ES-I3 (cell line): ENCODE results near the gene ARMC7.
"Not testable (repeated sequence)": the region's sequence is repeated elsewhere in the genome, so short reads cannot be mapped to it uniquely, and the experiment has no call there.

Experiments used
- H3K36me3 ChIP-seq: 2 replicates; pipeline ENCODE4 v1.6.1; 2013; ENCODE audit warnings: mild to moderate bottlenecking, low read length, control low read depth, moderate library complexity; ENCODE audit not compliant: insufficient read depth
- H3K4me1 ChIP-seq: 2 replicates; pipeline ENCODE4 v1.6.1; 2013; ENCODE audit warnings: mild to moderate bottlenecking, control low read depth, low read length; ENCODE audit not compliant: insufficient read depth
- H3K9ac ChIP-seq: 2 replicates; pipeline ENCODE4 v1.6.1; 2013; ENCODE audit warnings: low read depth, mild to moderate bottlenecking, low read length, moderate library complexity
- H3K9me3 ChIP-seq: 2 replicates; pipeline ENCODE4 v1.6.1; 2013; ENCODE audit warnings: mild to moderate bottlenecking, low read length, moderate library complexity; ENCODE audit not compliant: control insufficient read depth, insufficient read depth

Gene ARMC7

GRCh38 chr17:75154195-75155106 lies 44.7 kb downstream of the ARMC7 start, which contains the start of gene JPT1:
Gene JPT1 (minus strand): TSS chr17:75154512. CDS start chr17:75154397, 115 bp downstream.
- Histone ChIP-seq H3K4me1 (peaks cover 10% of the 10 kb centered on the region), H3K36me3 (no peaks in the 10 kb centered on the region)

GRCh38 chr17:75155191-75155601 lies 45.4 kb downstream of the ARMC7 start:
- no peaks in the 10 kb centered on the region for H3K36me3 ChIP-seq
- H3K9me3 ChIP-seq = no peaks in the 10 kb centered on the region
- peak overlapping the region; percentile 28; the same call in 1 of the 2 replicates for H3K9ac ChIP-seq
- H3K4me1 ChIP-seq = peaks cover 10% of the 10 kb centered on the region

More at GRCh38 chr17:75154195-75155106, 44.7 kb downstream of the ARMC7 start, which contains the start of gene JPT1:
- peak within 1 kb of the TSS; percentile 85 for H3K9ac ChIP-seq
- no peaks in the 10 kb centered on the region for H3K9me3 ChIP-seq

DNA sequence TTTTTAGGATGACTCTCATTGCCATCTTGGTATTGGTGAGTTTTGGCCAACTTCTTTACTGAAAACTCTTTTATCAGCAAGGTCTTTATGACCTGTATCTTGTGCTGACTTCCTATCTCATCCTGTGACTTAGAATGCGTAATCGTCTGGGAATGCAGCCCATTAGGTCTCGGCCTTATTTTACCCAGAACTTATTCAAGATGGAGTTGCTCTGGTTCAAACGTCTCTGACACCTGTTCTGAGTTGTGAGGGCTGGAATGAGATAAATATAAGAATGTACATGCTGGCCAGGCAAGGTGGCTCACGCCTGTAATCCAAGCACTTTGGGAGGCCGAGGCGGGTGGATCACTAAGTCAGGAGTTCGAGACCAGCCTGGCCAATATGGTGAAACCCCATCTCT lies 48.7 kb downstream of the ARMC7 start:
- not testable (repeated sequence) for H3K9me3 ChIP-seq, H3K9ac ChIP-seq

DNA sequence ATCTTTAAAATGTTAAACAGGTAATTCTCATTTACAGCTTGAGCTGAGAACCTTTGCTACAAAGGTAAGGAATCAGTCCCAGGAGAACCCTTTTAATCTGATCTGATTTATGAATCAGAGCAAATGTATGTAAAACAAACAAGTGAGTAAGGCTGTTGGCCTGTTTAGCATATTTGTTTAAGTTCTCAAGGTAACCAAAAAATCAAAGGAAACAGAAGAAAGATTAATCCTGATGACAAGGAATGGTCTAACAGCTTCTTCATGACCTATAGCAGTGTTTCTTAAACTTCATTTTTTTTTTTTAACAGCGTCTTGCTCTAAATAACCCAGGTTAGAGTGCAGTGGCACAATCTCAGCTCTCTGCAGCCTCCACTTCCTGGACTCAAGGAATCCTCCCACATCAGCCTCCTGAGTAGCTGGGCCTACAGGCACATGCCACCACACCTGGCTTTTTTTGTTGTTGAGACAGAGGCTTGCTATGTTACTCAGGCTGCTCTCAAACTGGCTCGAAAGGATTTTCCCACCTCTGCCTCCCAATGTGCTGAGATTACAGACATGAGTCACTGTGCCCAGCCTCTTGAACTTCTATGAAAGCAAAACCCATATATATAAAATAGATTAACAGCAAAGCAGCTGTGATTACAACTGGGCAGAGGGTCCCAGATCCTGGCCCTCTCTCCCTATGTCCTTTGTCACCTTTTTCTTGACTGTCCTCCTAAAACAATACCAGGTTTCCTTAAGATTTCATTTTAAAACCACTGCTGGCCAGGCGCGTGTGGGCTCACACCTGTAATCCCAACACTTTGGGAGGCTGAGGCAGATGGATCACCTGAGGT lies 49.6 kb downstream of the ARMC7 start:
- Histone ChIP-seq H3K36me3 (no peaks in the 10 kb centered on the region), H3K9ac (no peak overlapping the region), H3K9me3 (no peaks in the 10 kb centered on the region), H3K4me1 (peaks cover 7% of the 10 kb centered on the region; the same call in 1 of the 2 replicates)

More for the DNA sequence above, 48.7 kb downstream of the ARMC7 start:
- H3K36me3 ChIP-seq, H3K4me1 ChIP-seq: not testable (repeated sequence)

DNA sequence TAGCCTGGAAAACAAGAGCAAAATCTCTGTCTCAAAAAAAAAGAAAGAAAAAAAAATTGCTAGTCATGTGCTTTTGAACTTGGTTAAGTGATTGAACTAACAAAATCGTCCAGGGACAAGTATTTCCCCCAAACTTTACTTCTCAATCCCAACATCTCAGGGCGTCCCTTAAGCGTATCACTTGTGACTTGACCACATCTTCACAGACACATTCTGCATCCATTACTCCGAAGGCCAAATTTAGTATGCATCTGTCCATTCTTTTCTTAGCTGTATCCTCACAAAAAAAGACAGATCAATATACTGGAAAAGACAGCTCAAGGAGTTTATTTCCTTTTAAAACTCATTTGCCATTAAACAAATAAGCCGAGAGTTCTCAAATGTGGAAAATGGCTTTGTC lies 50.4 kb downstream of the ARMC7 start:
- Histone ChIP-seq H3K9me3 (no peaks in the 10 kb centered on the region), H3K9ac (no peak overlapping the region)

DNA sequence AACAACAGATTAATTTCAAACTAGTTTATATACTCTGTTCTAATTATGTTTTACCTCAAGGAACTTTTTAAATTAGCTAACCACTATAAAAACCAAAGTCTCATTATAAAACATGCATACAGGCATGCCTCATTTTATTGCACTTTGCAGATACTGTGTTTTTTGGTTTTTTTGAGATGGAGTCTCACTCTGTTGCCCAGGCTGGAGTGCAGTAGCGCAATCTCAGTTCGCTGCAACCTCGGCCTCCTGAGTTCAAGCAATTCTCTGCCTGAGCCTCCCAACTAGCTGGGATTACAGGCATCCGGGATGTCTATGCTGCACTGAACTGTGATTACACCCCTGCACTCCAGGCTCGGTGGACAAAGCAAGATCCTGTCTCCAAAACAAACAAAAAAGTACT lies 53.3 kb downstream of the ARMC7 start:
- Histone ChIP-seq H3K36me3 (peaks cover 16% of the 10 kb centered on the region), H3K9ac (no peak overlapping the region), H3K4me1 (peaks cover 3% of the 10 kb centered on the region; the same call in 1 of the 2 replicates), H3K9me3 (no peaks in the 10 kb centered on the region)

More for the DNA sequence above, 50.4 kb downstream of the ARMC7 start:
- peaks cover 3% of the 10 kb centered on the region; the same call in 1 of the 2 replicates for H3K4me1 ChIP-seq
- H3K36me3 ChIP-seq = no peaks in the 10 kb centered on the region; the same call in 1 of the 2 replicates

GRCh38 chr17:75164606-75165005 lies 54.8 kb downstream of the ARMC7 start:
- not testable (repeated sequence) for H3K9ac ChIP-seq, H3K4me1 ChIP-seq, H3K9me3 ChIP-seq
- H3K36me3 ChIP-seq = peaks cover 21% of the 10 kb centered on the region

DNA sequence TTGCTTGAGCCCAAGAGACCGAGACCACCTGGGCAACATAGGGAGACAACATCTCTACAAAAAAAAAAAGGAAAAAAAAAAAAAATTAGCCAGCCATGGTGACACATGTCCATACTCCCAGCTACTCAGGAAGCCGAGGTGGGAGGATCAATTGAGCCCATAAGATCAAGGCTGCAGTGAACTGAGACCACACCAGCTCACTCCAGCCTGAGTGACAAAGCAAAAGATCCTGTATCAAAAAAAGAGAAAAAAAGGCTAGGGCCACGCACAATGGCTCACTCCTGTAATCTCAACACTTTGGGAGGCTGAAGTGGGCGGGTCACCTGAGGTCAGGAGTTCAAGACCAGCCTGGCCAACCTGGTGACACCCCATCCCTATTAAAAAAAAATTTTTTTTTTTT lies 59.2 kb downstream of the ARMC7 start:
- H3K4me1 ChIP-seq = no peaks in the 10 kb centered on the region
- H3K9ac ChIP-seq = no peak overlapping the region
- peaks cover 37% of the 10 kb centered on the region for H3K36me3 ChIP-seq
- no peaks in the 10 kb centered on the region for H3K9me3 ChIP-seq

DNA sequence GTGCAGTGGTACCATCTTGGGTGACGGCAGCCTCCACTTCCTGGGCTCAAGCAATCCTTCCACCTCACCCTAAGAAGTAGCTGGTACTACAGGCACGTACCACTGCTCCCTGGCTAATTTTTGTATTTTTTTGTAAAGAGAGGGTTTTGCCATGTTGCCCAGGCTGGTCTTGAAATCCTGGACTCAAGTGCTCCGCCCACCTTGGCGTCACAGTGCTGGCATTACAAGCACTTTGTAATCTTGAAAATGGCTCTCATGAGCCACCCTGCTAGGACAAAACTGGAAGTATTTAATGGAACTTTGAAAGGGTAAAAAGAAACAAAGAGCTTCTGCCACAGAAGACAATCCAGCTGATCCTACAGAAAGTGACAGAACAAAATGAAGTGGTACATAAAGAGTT lies 63.8 kb downstream of the ARMC7 start:
- H3K9me3 ChIP-seq = no peaks in the 10 kb centered on the region
- peaks cover 48% of the 10 kb centered on the region for H3K36me3 ChIP-seq
- H3K9ac ChIP-seq = no peak overlapping the region
- no peaks in the 10 kb centered on the region for H3K4me1 ChIP-seq

- H3K9me3 ChIP-seq = no peaks in the 10 kb centered on the region
- H3K9ac ChIP-seq = no peak overlapping the region
- peaks cover 55% of the 10 kb centered on the region for H3K36me3 ChIP-seq
- no peaks in the 10 kb centered on the region for H3K4me1 ChIP-seq
These were observed 65.2 kb downstream of the ARMC7 start for GRCh38 chr17:75174996-75175395.

DNA sequence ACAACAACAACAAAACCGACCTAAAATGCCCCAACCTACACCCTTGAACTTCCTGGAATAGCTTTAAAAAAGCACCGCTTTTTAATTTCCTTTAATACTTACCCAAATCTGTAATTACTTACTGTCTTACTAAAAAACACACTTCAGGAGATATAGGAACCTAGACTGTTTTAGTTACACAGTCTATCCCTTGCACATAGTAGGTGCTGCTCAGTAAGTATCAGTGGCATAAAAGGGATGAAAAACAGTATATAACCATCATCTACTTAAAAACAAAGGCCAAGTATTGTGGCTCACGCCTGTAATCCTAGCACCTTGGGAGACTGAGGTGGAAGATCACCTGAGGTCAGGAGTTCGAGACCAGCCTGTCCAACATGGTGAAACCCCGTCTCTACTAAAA lies 66.9 kb downstream of the ARMC7 start:
- Histone ChIP-seq H3K9ac (no peak overlapping the region), H3K4me1 (peaks cover 4% of the 10 kb centered on the region; the same call in 1 of the 2 replicates), H3K9me3 (no peaks in the 10 kb centered on the region), H3K36me3 (peaks cover 52% of the 10 kb centered on the region)

- Histone ChIP-seq H3K4me1 (peaks cover 4% of the 10 kb centered on the region), H3K36me3 (peaks cover 47% of the 10 kb centered on the region), H3K9ac (no peak overlapping the region), H3K9me3 (no peaks in the 10 kb centered on the region)
These were observed 68.7 kb downstream of the ARMC7 start for GRCh38 chr17:75178453-75178852.
